Measurements from ENCODE around the gene NCBP1.

NCBP1 gene

DNA sequence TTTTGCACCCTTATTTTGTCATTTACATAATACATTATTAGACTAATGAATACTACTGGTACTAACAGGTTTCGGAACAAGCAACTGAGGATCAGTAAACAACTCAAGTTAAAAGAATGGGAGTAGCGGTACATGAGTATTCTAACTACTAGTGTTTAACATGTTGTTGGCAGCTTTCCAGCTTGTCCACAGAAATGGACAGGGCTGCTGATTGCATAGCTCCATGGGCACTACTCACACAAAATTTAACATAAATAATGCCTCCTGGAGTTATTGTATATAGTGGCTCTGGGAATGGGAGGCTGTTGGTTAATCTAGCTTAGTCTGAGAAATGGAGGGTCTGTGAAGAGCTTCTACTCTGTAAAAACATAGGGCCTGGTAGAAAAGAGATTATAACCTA lies 6.7 kb downstream of the NCBP1 start:
- no peak for DNase-seq
- Histone ChIP-seq H3K27me3 (ENCODE audit: insufficient read depth, low read depth, severe bottlenecking) (no peaks in the 10 kb centered on the region), H3K27ac (no peak overlapping the region), H3K4me3 (ENCODE audit: low read depth, low read length) (no peak overlapping the region), H3K36me3 (peaks cover 59% of the 10 kb centered on the region), H3K9me3 (ENCODE audit: severe bottlenecking) (no peaks in the 10 kb centered on the region)
- TF ChIP-seq, protein P1, sequence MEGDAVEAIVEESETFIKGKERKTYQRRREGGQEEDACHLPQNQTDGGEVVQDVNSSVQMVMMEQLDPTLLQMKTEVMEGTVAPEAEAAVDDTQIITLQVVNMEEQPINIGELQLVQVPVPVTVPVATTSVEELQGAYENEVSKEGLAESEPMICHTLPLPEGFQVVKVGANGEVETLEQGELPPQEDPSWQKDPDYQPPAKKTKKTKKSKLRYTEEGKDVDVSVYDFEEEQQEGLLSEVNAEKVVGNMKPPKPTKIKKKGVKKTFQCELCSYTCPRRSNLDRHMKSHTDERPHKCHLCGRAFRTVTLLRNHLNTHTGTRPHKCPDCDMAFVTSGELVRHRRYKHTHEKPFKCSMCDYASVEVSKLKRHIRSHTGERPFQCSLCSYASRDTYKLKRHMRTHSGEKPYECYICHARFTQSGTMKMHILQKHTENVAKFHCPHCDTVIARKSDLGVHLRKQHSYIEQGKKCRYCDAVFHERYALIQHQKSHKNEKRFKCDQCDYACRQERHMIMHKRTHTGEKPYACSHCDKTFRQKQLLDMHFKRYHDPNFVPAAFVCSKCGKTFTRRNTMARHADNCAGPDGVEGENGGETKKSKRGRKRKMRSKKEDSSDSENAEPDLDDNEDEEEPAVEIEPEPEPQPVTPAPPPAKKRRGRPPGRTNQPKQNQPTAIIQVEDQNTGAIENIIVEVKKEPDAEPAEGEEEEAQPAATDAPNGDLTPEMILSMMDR (IDR thresholded peaks at IDR 0.05; ENCODE audit: low read depth, low read length), result no peak

GRCh38 chr9:97645720-97646119 lies 12.1 kb downstream of the NCBP1 start:
- DNase-seq, result no peak
- no peak overlapping the region for H3K27ac ChIP-seq
- no peaks in the 10 kb centered on the region for H3K9me3 ChIP-seq (ENCODE audit: severe bottlenecking)
- TF ChIP-seq, protein P1 (IDR thresholded peaks at IDR 0.05; ENCODE audit: low read depth, low read length), result no peak
- H3K4me3 ChIP-seq (ENCODE audit: low read depth, low read length), result no peak overlapping the region
- peaks cover 93% of the 10 kb centered on the region for H3K36me3 ChIP-seq
- no peaks in the 10 kb centered on the region for H3K27me3 ChIP-seq (ENCODE audit: insufficient read depth, low read depth, severe bottlenecking)

DNA sequence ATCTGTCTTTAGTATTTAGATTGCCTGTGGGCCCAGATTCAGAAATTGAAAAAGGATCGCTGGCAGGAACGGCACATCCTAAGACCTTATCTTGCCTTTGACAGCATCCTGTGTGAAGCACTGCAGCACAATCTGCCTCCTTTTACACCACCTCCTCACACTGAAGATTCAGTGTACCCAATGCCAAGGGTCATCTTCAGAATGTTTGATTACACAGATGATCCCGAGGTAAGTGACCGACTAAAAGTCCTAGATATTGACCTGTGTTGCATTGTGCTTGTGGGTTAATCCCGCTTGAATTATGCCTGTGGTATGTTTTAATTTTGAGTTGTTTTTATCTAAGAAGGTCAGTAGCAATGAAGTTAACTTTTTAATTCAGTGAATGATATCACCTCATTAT lies 14.4 kb downstream of the NCBP1 start:
- Histone ChIP-seq H3K9me3 (ENCODE audit: severe bottlenecking) (no peaks in the 10 kb centered on the region), H3K27ac (no peak overlapping the region), H3K36me3 (peaks cover 92% of the 10 kb centered on the region), H3K27me3 (ENCODE audit: insufficient read depth, low read depth, severe bottlenecking) (no peaks in the 10 kb centered on the region), H3K4me3 (ENCODE audit: low read depth, low read length) (no peak overlapping the region)
- no peak for DNase-seq
- TF ChIP-seq, protein P1 (IDR thresholded peaks at IDR 0.05; ENCODE audit: low read depth, low read length), result no peak

DNA sequence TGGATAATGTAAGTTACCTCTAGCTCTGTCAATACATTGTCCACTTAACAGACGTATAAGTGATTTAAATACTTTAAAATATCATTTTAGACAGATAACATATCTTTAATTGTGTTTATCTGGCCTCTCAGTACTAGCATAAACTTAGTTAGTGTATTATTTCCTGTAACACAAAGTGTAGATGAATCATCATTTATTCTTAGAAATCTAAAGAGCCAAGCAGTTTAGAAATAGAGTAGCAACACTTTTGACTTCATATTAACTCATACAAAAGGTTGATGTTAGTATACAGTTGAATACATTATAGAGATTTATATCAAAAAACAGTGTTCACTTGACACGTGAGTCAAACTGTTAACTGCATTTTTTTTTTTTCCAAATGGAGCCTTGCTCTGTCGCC lies 18.0 kb downstream of the NCBP1 start:
- DNase-seq, result no peak
- TF ChIP-seq, protein P1 (IDR thresholded peaks at IDR 0.05; ENCODE audit: low read depth, low read length), result no peak
- Histone ChIP-seq H3K27me3 (ENCODE audit: insufficient read depth, low read depth, severe bottlenecking) (no peaks in the 10 kb centered on the region), H3K27ac (no peak overlapping the region), H3K36me3 (peaks cover 96% of the 10 kb centered on the region), H3K4me3 (ENCODE audit: low read depth, low read length) (no peak overlapping the region), H3K9me3 (ENCODE audit: severe bottlenecking) (no peaks in the 10 kb centered on the region)

- H3K9me3 ChIP-seq (ENCODE audit: severe bottlenecking), result no peaks in the 10 kb centered on the region
- H3K36me3 ChIP-seq, result peaks cover 97% of the 10 kb centered on the region
- no peak for DNase-seq
- H3K27ac ChIP-seq, result no peak overlapping the region
- no peak overlapping the region for H3K4me3 ChIP-seq (ENCODE audit: low read depth, low read length)
- no peaks in the 10 kb centered on the region for H3K27me3 ChIP-seq (ENCODE audit: insufficient read depth, low read depth, severe bottlenecking)
- TF ChIP-seq, protein P1 (IDR thresholded peaks at IDR 0.05; ENCODE audit: low read depth, low read length), result no peak
Observed at GRCh38 chr9:97658707-97659106, 25.1 kb downstream of the NCBP1 start.

DNA sequence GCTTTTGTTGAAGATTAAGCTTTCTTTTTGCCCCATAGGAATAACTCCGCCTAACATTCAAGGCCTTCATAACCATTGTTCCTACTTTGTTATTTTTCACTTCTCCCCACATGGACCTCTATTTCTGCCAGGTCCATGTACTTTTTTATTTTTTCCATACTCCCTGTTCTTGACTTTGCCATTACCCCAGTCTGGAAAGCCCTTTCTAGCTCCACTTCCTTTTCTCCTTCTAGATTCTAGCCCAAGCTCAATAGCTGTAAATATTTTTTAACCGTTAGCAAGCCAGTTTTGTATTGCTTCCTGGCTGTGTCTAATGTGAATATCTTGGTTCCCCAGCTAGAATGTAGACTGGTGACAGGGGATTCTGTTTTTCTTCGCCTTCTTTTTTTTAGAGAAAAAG lies 26.1 kb downstream of the NCBP1 start:
- peaks cover 97% of the 10 kb centered on the region for H3K36me3 ChIP-seq
- no peak overlapping the region for H3K27ac ChIP-seq
- no peak overlapping the region for H3K4me3 ChIP-seq (ENCODE audit: low read depth, low read length)
- no peak for DNase-seq
- H3K27me3 ChIP-seq (ENCODE audit: insufficient read depth, low read depth, severe bottlenecking), result no peaks in the 10 kb centered on the region
- TF ChIP-seq, protein P1 (IDR thresholded peaks at IDR 0.05; ENCODE audit: low read depth, low read length), result no peak
- H3K9me3 ChIP-seq (ENCODE audit: severe bottlenecking), result no peaks in the 10 kb centered on the region
